ENCODE measurements around the gene CCNYL1. TPM values are rescaled to one million over a fixed set of nuclear protein-coding genes. Genes with fewer than 3 reads are reported as not detected.
A peak's percentile ranks its signal among the peaks of the same experiment; 100 is the strongest.

Gene CCNYL1
- total and polyA plus RNA-seq, 2 donors from 2014 or later: 6.7 to 14.6 TPM

- Histone ChIP-seq H3K27ac (ENCODE audit: low read depth in 2 of 2, low read length in 2 of 2) (no peak overlapping the region), H3K9me3 (ENCODE audit: control insufficient read depth in 2 of 3, insufficient read depth in 1 of 3, low read length in 3 of 3) (no peaks in the 10 kb centered on the region), H3K27me3 (ENCODE audit: control insufficient read depth, insufficient read depth, low read length) (peaks cover 2% of the 10 kb centered on the region), H3K4me3 (ENCODE audit: low read length in 3 of 3) (no peak overlapping the region), H3K36me3 (ENCODE audit: control insufficient read depth in 2 of 3, insufficient read depth in 3 of 3, low read length in 3 of 3) (no peaks in the 10 kb centered on the region), H3K9ac (ENCODE audit: low read length in 3 of 3) (no peak overlapping the region), H3K4me1 (ENCODE audit: control insufficient read depth in 2 of 3, insufficient read depth in 2 of 3, low read depth in 1 of 3, low read length in 3 of 3) (peaks cover 0 to 14% (median 8%) of the 10 kb centered on the region in 3 donors)
- intact Hi-C loops (cut with DNase I): no loop called here
- FAIRE-seq (no peak), DNase-seq (no peak)
- TF ChIP-seq CTCF (IDR thresholded peaks at IDR 0.05; ENCODE audit: borderline replicate concordance, extremely low read depth, insufficient read depth): no peak
Observed at GRCh38 chr2:207765547-207765946, 54.1 kb downstream of the CCNYL1 start.

- H3K27ac ChIP-seq (ENCODE audit: low read depth in 2 of 2, low read length in 2 of 2): peak overlapping the region; percentile 16 to 53
- peak overlapping the region in 1 of 3 donors; percentile 3 for H3K9ac ChIP-seq (ENCODE audit: low read length in 3 of 3)
- DNase-seq: peak in 1 of 5 donors; percentile 20
- intact Hi-C loops (cut with DNase I): no loop called here
- peaks cover 0 to 14% (median 8%) of the 10 kb centered on the region in 3 donors for H3K4me1 ChIP-seq (ENCODE audit: control insufficient read depth in 2 of 3, insufficient read depth in 2 of 3, low read depth in 1 of 3, low read length in 3 of 3)
- H3K4me3 ChIP-seq (ENCODE audit: low read length in 3 of 3): peak overlapping the region in 2 of 3 donors; percentile 43 to 46
- FAIRE-seq: no peak
- H3K9me3 ChIP-seq (ENCODE audit: control insufficient read depth in 2 of 3, insufficient read depth in 1 of 3, low read length in 3 of 3): no peaks in the 10 kb centered on the region
- H3K36me3 ChIP-seq (ENCODE audit: control insufficient read depth in 2 of 3, insufficient read depth in 3 of 3, low read length in 3 of 3): no peaks in the 10 kb centered on the region
- H3K27me3 ChIP-seq (ENCODE audit: control insufficient read depth, insufficient read depth, low read length): peaks cover 2% of the 10 kb centered on the region
- no peak for TF ChIP-seq CTCF (IDR thresholded peaks at IDR 0.05; ENCODE audit: borderline replicate concordance, extremely low read depth, insufficient read depth)
Observed at GRCh38 chr2:207766041-207766551, 54.7 kb downstream of the CCNYL1 start.

DNA sequence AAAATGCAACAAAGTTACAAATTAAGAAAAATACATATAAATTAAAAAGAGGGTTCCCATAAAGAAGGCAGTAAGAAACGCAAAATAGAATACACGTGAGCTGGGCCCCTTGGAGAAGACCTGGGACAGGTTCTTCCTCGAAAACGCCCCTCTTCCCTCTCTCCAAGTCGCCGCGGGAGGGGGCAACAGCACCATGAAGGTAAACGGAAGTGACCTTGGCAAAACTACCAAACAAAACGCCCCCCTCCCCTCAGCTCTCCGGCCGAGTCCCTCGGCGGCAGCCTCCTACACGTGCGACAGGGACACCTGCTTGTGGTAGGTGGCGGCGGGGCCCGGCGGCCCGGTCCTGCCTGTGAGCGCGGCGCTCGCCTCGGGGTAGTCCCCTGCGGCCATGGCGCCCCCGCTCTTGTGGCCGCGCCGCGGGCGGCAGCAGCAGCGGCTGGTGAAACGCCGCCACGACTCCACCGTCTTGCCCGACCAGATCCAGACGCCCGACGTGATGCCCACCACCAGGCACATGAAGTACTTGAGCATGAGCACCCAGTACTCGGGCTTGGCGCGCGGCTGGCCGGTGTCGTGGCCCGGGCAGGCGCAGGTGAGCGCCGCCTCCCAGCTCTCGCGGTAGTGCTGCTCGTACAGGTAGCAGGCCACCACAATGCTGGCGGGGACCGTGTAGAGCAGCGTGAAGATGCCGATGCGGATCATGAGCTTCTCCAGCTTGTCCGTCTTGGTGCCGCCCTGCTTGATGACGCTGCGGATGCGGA is 55.4 kb downstream of the CCNYL1 start:
- TF ChIP-seq CTCF (IDR thresholded peaks at IDR 0.05; ENCODE audit: borderline replicate concordance, extremely low read depth, insufficient read depth): no peak
- intact Hi-C loops (cut with DNase I): no loop called here
- Histone ChIP-seq H3K4me3 (ENCODE audit: low read length in 3 of 3) (peak overlapping the region; percentile 3 to 85 (median 43)), H3K9me3 (ENCODE audit: control insufficient read depth in 2 of 3, insufficient read depth in 1 of 3, low read length in 3 of 3) (no peaks in the 10 kb centered on the region), H3K27me3 (ENCODE audit: control insufficient read depth, insufficient read depth, low read length) (peaks cover 2% of the 10 kb centered on the region), H3K36me3 (ENCODE audit: control insufficient read depth in 2 of 3, insufficient read depth in 3 of 3, low read length in 3 of 3) (no peaks in the 10 kb centered on the region), H3K4me1 (ENCODE audit: control insufficient read depth in 2 of 3, insufficient read depth in 2 of 3, low read depth in 1 of 3, low read length in 3 of 3) (peaks cover 0 to 14% (median 8%) of the 10 kb centered on the region in 3 donors), H3K27ac (ENCODE audit: low read depth in 2 of 2, low read length in 2 of 2) (peak overlapping the region in 1 of 2 donors; percentile 89), H3K9ac (ENCODE audit: low read length in 3 of 3) (no peak overlapping the region)
- peak; percentile 18 to 71 (median 44) for DNase-seq
- FAIRE-seq: no peak
